Uterus (tissue), 2 donors: Measurements from ENCODE around the gene ZNF48.

ENCODE experiments used
- POLR2A ChIP-seq, 2 donors: fragments of 450-650 bp; IDR thresholded peaks; one replicate each; pipeline ENCODE4 v1.6.1; 2016; ENCODE audit warnings: antibody characterized with exemption in 2 of 2, mild to moderate bottlenecking in 1 of 2, moderate library complexity in 1 of 2
- TF ChIP-seq, protein P1 (sequence below), 4 experiments: fragments of 200-600 bp in 2 of 4; fragments of 450-650 bp in 2 of 4; sonication (generic) in 2 of 4; IDR thresholded peaks; one replicate each; pipeline ENCODE4 v1.5.1; 2016 to 2019; ENCODE audit warnings: antibody characterized with exemption in 4 of 4, mild to moderate bottlenecking in 2 of 4, moderate library complexity in 1 of 4

DNA sequence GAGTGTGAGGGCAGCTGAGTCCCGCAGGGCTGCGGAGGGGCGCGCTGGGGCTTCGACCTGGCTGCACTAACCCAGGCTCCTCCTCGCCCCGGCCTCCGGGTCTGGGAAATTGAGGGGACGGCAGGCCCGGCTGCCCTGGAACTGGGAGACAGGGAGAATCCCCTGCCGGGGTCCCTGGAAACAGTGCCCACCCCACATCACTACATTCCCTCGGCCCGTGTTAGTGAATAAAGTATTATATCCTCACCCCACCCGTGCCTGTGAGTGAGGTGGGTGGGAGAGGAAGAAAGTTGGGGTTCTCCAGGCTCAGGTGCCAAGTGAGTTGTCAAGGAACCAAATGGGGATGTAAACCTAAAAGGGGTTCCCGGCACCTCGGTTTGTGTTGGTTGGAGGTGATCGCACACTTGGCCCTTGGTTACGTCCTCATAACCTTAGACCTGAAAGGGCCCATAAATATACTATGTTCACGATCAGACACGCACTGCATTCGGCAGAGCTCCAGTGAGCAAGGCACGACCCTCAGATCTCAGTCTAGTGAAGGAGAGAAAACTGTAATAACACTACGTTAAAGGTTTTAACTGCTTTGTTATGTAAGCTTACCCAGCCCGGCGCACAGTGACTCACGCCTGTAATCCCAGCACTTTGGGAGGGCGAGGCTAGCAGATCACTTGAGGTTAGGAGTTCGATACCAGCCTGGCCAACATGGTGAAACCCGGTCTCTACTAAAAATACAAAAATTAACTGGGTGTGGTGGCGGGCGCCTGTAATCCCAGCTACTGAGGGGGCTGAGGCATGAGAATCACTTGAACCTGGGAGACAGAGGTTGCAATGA is 23.3 kb downstream of the ZNF48 start:
- TF ChIP-seq, protein P1, sequence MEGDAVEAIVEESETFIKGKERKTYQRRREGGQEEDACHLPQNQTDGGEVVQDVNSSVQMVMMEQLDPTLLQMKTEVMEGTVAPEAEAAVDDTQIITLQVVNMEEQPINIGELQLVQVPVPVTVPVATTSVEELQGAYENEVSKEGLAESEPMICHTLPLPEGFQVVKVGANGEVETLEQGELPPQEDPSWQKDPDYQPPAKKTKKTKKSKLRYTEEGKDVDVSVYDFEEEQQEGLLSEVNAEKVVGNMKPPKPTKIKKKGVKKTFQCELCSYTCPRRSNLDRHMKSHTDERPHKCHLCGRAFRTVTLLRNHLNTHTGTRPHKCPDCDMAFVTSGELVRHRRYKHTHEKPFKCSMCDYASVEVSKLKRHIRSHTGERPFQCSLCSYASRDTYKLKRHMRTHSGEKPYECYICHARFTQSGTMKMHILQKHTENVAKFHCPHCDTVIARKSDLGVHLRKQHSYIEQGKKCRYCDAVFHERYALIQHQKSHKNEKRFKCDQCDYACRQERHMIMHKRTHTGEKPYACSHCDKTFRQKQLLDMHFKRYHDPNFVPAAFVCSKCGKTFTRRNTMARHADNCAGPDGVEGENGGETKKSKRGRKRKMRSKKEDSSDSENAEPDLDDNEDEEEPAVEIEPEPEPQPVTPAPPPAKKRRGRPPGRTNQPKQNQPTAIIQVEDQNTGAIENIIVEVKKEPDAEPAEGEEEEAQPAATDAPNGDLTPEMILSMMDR (IDR thresholded peaks at IDR 0.05) = no peak
- no peak for TF ChIP-seq POLR2A (IDR thresholded peaks at IDR 0.05)
